ENCODE data around the gene ADM5. TPM values are rescaled to one million over a fixed set of nuclear protein-coding genes. Genes with fewer than 3 reads are reported as not detected.
A peak's percentile ranks its signal among the peaks of the same experiment; 100 is the strongest.

Gene ADM5
- total and polyA plus RNA-seq, 2 experiments from 2014 or later = 2.2 to 5.1 TPM

- Histone ChIP-seq H3K4me3 (no peak overlapping the region), H3K36me3 (no peaks in the 10 kb centered on the region), H3K27ac (no peak overlapping the region), H3K4me1 (ENCODE audit: low read depth) (no peaks in the 10 kb centered on the region), H3K27me3 (no peaks in the 10 kb centered on the region), H3K9me3 (ENCODE audit: low read depth) (no peaks in the 10 kb centered on the region)
- no peak for DNase-seq (ENCODE audit: low read depth in 1 of 2, low spot score in 1 of 2)
- TF ChIP-seq, protein P1, sequence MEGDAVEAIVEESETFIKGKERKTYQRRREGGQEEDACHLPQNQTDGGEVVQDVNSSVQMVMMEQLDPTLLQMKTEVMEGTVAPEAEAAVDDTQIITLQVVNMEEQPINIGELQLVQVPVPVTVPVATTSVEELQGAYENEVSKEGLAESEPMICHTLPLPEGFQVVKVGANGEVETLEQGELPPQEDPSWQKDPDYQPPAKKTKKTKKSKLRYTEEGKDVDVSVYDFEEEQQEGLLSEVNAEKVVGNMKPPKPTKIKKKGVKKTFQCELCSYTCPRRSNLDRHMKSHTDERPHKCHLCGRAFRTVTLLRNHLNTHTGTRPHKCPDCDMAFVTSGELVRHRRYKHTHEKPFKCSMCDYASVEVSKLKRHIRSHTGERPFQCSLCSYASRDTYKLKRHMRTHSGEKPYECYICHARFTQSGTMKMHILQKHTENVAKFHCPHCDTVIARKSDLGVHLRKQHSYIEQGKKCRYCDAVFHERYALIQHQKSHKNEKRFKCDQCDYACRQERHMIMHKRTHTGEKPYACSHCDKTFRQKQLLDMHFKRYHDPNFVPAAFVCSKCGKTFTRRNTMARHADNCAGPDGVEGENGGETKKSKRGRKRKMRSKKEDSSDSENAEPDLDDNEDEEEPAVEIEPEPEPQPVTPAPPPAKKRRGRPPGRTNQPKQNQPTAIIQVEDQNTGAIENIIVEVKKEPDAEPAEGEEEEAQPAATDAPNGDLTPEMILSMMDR (IDR thresholded peaks at IDR 0.05; ENCODE audit: low read depth, low read length) = no peak
Measured at GRCh38 chr19:49704888-49705642, 15.7 kb downstream of the ADM5 start.

DNA sequence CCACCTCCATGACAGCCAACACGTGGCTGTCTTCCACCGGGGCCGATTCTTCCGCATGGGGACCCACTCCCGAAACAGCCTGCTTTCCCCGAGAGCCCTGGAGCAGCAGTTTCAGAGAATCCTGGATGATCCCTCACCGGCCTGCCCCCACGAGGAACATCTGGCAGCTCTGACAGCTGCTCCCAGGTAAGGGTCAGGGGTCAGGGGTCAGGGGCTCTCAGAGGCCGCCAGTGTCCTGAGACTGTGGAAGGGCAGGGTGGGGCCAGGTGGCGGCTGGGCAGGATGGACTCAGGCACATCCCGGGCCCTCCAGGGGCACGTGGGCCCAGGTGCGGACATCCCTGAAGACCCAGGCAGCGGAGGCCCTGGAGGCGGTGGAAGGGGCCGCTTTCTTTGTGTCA, 16.5 kb downstream of the ADM5 start:
- no peak overlapping the region for H3K4me3 ChIP-seq
- no peaks in the 10 kb centered on the region for H3K4me1 ChIP-seq (ENCODE audit: low read depth)
- H3K27me3 ChIP-seq = no peaks in the 10 kb centered on the region
- no peak for DNase-seq (ENCODE audit: low read depth in 1 of 2, low spot score in 1 of 2)
- H3K9me3 ChIP-seq (ENCODE audit: low read depth) = no peaks in the 10 kb centered on the region
- no peak overlapping the region for H3K27ac ChIP-seq
- H3K36me3 ChIP-seq = no peaks in the 10 kb centered on the region
- TF ChIP-seq, protein P1 (IDR thresholded peaks at IDR 0.05; ENCODE audit: low read depth, low read length) = no peak

- Histone ChIP-seq H3K27me3 (no peaks in the 10 kb centered on the region), H3K4me1 (ENCODE audit: low read depth) (no peaks in the 10 kb centered on the region), H3K4me3 (no peak overlapping the region), H3K9me3 (ENCODE audit: low read depth) (no peaks in the 10 kb centered on the region), H3K27ac (no peak overlapping the region), H3K36me3 (no peaks in the 10 kb centered on the region)
- TF ChIP-seq, protein P1 (IDR thresholded peaks at IDR 0.05; ENCODE audit: low read depth, low read length) = no peak
- DNase-seq (ENCODE audit: low read depth in 1 of 2, low spot score in 1 of 2) = peak in 1 of 2 donors; percentile 27
Measured at GRCh38 chr19:49710372-49710951, 21.1 kb downstream of the ADM5 start.

GRCh38 chr19:49712397-49712859, 23.0 kb downstream of the ADM5 start:
- Histone ChIP-seq H3K27me3 (no peaks in the 10 kb centered on the region), H3K4me1 (ENCODE audit: low read depth) (no peaks in the 10 kb centered on the region), H3K36me3 (no peaks in the 10 kb centered on the region), H3K4me3 (no peak overlapping the region), H3K27ac (no peak overlapping the region), H3K9me3 (ENCODE audit: low read depth) (no peaks in the 10 kb centered on the region)
- peak in 1 of 2 donors; percentile 83 for DNase-seq (ENCODE audit: low read depth in 1 of 2, low spot score in 1 of 2)
- TF ChIP-seq, protein P1 (IDR thresholded peaks at IDR 0.05; ENCODE audit: low read depth, low read length) = no peak

DNA sequence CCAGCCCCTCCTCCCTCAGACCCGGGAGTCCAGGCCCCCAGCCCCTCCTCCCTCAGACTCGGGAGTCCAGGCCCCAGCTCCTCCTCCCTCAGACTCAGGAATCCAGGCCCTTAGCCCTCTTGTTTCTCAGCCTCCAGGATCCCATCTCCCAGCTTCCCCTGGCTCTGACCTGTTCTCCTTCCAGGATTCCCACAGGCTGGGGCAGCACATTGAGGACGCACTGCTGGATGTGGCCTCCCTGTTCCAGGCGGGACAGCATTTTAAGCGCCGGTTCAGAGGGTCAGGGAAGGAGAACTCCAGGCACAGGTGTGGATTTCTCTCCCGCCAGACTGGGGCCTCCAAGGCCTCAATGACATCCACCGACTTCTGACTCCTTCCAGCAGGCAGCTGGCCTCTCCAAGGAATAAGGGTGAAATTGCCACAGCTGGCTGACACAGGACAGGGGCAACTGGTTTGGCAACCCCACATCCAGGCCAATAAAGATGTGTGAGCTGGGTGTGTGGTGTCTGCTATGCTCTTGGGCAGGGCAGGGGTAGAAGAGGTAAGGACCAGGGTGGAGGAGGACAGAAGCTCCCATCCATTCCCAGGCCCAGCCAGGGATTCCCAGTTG, 23.9 kb downstream of the ADM5 start:
- Histone ChIP-seq H3K36me3 (no peaks in the 10 kb centered on the region), H3K27ac (no peak overlapping the region), H3K27me3 (no peaks in the 10 kb centered on the region), H3K9me3 (ENCODE audit: low read depth) (no peaks in the 10 kb centered on the region), H3K4me1 (ENCODE audit: low read depth) (no peaks in the 10 kb centered on the region), H3K4me3 (no peak overlapping the region)
- TF ChIP-seq, protein P1 (IDR thresholded peaks at IDR 0.05; ENCODE audit: low read depth, low read length) = no peak
- DNase-seq (ENCODE audit: low read depth in 1 of 2, low spot score in 1 of 2) = no peak
